GM18519 (cell line): ENCODE measurements around the gene ELAPOR1.
"Not testable (repeated sequence)": the region's sequence is repeated elsewhere in the genome, so short reads cannot be mapped to it uniquely, and the experiment has no call there.

Source experiments
- ATAC-seq: cut with Tn5 transposase; IDR thresholded peaks from one replicate; pipeline ENCODE4 v1.9.1; 2021; ENCODE audit warnings: mild to moderate bottlenecking, moderate library complexity; ENCODE audit not compliant: unreplicated experiment, low FRiP score

Gene ELAPOR1

DNA sequence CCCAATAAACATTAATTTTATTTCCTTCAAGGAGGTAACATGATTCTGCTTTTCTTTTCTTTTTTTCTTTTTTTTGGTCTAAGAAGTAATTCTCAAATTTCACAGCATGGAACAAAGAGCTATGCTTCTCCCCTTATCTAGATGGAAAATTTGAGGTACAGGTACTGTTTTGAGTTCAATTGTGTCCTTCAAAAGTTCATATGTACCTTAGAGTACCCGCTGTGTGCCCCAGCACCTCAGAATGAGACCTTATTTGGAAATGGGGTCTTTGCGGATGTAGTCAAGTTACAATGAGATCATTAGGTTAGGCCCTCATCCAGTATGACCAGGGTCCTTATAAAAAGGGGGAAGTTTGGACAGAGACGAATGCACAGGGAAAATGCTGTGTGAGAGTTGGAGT is 22.0 kb downstream of the ELAPOR1 start:
- ATAC-seq = no peak

DNA sequence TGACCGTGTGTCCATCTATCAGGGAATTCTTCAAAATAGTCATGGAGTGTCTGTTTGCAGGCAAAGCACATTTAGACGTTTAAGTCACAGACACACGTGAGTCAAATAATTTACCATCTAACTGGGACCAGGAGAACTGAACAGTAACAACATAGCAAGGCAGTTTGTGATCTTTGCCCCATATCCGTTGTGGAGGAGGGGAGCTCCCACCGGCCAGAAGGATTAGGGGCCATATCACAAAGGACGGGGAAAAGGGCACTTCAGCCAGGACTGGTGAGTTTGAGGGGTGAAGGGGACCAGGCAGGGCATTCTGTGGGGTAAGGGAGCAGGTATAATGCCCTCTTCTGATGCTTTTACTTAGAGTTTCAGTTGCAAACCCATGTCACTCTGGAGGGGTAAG is 22.9 kb downstream of the ELAPOR1 start:
- no peak for ATAC-seq

DNA sequence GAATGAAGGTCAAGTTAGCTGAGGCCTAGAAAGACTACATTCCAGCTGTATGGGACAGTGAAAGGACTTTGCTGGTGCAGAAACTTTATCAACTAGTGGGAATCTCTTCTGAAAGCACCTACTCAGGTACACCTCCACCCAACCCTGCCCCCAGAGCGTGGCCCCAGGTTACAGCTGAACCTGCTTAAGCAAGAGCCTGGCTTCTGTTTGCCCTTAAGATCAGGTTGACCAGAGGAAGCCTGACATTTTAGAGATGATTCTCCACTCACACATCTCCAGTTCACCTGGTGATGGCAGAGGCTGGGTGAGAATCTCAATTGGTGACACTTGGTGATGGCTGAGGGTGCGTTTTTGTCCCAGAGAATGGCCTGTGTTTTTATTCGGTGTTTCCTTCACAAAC is 24.0 kb downstream of the ELAPOR1 start:
- ATAC-seq = no peak

DNA sequence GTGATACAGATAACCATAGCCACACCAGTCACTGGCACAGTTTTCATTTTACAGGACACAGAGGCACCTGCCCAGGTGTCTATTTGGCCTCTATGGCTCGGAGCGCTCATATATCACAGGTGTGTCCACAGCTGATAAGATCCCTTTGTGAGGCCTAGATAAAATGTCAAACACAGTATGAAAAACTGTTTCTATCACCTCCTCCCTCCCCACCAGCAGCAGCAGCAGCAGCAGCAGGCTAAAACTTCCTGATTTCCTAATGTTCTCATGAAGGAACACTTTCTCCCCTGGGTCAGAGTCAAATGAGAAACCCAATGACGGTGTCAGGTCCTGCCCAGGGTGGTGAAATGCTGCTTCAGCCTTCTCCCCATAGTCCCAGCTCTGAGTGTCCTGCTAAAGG is 24.4 kb downstream of the ELAPOR1 start:
- no peak for ATAC-seq

DNA sequence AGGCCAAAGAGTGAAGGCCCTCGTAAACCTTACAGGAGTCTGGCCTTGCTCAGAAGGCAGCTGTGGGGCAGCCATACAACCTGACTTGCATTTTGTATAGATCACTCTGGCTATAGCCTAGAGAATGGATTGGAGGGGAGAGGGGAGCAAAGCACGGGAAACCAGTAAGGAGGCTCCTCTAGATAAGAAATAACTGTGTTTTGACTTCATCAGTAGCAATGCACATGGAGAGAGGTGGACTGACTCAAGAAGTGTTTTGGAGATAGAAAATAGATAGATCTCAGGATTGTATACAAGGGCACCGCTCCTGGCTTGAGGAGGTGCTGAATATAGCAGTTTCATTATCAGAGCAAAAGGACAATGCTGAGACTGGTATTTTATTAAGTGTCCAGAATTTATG is 26.5 kb downstream of the ELAPOR1 start:
- no peak for ATAC-seq

DNA sequence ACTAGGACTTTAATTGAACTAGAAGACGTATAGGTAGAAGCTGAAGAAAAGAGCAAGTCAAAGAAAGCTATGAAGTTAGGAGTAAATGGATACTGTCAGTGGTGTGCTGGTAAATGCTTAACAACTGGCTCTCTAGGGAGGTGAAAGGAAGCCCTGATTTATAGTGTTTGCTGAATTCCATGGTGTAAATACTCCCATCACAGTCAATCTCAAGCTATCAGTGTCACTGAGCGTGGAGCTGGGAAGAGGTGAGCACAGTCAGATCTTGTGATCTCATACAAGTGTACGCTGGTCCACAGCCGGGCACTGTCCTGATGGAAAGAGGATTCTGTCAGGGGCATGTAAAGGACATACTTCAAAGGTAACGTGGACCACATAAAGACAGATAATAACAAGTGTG is 28.3 kb downstream of the ELAPOR1 start:
- ATAC-seq = no peak

DNA sequence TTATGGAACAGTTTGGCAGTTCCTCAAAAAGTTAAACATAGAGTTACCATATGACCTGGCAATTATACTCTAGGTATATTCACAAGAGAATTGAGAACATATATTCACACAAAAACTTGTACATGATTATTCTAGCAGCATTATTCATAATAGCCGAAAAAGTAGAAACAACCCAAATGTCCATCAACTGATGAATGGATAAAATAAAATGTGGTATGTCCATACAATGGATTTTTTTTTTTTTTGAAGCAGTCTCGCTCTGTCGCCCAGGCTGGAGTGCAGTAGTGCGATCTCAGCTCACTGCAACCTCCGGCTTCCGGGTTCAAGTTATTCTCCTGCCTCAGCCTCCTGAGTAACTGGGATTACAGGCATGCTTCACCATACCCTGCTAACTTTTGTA is 28.8 kb downstream of the ELAPOR1 start:
- not testable (repeated sequence) for ATAC-seq

DNA sequence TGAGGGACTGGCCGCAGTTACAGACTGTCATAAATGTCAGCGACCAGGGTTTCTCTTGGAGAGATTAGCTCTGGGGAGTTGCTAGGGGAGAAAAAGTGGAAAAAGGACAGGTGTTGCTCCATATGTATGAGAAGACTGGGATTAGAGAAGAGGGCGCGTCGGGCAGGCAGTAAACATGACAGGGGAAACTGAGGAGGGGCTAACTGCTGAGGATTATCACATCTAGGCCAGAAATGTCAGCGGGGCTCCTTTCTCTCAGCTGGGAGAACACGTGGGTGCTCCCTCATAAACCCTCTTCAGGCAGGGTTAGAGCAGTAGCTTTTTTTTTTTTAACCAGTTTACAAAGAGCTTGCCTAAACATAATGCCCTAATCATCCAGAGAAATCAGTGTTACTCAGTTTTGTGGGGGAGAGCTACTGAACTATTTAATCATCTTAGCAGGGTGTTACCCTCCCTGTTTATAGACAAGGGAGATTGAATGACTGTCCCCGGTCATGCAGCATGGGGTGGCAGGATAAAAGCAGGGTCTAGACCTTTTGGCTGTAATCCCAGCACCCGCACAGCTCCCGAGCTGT is 35.2 kb downstream of the ELAPOR1 start:
- ATAC-seq = no peak

DNA sequence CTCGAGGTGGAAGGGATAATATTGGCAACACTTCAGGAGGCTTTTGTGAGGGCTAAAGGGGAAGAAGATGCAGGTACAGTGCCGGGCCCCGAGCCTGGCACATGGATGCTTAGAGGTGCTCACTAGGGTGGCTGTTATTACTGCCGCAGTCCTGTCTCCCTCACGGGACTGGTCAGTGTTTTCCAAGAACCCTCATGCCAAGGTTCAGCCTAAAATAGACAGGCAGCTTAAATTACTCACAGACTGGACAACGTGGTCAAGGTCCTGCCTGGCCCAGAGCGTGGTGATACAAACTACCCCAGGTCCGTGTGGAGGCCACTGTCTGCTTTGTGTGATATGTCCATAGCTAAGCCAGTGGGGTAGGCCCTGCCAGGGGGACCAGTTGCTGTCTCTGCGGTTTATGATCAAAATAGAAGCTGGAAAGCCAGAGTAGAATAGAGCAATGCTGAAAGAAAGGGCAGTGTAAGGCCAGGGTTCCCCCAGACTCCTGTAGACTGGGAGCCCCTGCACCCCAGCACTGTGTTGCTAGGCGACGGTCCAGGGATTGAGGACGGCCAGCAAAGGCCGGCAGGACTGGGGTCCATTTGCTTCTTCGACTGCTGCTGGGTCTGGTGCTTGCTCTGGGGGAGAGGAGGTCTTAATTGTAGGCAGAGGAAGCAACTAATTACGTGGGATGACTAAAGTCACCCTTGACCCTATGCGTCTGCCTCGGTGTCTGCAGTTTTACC is 36.1 kb downstream of the ELAPOR1 start:
- ATAC-seq = no peak

DNA sequence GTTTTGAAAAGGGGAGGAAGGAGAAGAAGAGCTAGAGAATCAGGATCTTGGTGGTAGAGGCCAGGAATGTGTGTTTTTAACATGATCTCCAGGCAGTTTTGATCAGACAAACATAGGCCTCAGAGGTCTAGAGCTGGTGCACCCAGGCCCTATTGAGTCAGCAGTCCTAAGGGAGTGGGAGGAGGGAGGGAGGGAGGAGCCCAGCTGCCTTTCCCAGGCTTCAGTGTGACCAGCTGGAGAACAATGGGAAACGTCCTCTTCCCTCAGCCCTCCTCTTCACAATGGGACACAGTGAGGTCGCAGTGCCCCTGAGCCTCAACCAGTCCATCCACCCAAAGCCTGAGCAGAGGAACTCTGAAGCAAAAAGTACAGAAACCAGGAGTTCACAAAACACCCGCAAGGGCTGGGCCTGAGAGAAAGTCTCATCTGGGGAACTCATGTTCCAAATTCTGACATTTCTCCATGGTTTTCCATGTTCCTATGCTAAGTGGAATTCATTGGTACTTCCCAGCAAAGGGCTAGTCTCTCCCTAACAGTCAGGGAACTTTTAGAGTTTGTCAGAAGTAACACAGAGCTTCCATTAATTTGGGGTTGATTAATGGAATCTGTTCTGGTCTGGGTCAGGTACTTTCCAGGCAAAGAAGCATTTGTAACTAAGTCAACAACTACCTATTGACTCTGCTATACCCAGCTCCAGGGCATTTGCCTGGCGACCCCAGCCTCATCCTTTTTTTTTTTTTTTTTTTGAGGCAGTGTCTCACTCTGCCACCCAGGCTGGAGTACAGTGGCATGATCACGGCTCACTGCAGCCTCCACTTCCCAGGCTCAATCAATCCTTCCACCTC is 37.5 kb downstream of the ELAPOR1 start:
- no peak for ATAC-seq

DNA sequence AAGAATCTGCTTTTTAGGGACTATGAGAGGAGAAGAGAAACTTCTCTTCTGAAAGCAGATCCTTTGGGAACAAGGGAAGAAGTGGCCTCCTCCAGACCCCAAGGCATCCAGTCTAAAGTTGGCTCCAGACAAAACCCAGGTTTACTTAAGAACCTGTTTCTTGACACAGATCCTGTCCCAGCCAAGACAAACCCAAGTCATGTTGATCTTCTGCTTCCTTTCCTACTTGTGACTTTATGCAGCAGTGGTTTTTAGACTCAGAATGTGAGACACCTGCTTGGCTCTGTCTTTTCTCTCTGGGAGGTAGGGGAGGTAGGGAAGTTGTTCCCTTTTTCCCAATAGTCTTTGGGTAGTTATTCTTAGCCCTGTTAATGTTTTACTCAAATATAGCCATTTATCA is 38.3 kb downstream of the ELAPOR1 start:
- no peak for ATAC-seq

DNA sequence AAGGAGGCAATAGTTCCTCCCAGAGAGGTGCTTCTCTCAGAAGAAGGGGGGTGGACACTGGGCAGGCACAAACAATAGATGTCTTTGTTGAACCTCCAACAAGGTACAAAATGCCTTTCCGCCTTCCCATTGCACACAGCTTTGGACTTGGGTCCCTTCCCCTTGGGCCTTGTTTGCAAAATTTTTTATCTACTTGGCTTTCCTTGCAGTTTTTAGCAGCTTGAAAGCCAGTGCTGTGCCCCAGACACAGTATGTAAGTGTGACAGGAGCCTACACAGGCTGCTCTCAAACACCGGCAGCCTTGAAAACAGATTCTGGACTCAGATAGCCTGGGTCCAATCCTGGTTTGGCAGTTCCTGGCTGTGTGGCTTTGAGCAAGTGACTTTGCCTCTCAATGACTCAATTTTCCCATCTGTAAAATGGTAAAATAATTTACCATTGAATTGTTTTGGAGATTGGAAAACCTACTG is 43.0 kb downstream of the ELAPOR1 start:
- ATAC-seq = no peak

DNA sequence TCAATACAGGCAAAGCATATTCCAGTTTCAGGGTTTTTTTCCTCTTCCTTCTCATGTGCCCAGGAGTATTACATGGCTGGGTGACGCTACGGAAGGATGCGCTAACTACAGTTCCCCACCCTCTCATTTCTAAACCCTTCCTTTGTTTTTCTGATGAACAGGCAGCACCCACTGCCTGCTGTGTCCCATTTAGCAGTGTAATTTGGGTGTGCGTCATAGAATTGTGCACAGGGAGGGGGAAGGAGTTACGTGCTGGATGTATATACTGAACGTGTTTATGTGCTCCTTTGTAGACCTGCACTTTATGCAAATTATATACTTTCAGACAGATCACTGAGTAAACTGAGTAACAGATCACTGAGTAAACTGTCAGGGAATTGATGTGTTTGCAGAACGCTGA is 44.5 kb downstream of the ELAPOR1 start:
- ATAC-seq = no peak

DNA sequence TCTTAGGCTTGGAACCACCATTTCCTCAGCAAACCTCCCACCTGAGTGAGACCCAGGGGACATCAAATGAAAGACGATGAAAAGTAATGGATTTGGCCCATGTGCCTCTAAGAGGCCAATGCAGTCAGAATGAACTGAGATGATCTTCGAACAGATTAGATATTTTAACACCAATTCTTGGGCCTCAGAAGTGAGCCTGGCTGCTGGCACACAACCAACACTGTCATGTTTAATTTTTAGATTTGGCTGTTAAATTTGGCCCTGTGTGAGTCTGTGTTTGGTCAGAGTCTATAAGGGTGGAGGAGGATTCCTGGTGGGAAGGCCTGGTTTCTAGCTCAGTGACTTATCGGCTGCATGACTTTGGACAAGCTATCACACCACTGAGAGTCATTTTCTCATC is 45.4 kb downstream of the ELAPOR1 start:
- no peak for ATAC-seq

DNA sequence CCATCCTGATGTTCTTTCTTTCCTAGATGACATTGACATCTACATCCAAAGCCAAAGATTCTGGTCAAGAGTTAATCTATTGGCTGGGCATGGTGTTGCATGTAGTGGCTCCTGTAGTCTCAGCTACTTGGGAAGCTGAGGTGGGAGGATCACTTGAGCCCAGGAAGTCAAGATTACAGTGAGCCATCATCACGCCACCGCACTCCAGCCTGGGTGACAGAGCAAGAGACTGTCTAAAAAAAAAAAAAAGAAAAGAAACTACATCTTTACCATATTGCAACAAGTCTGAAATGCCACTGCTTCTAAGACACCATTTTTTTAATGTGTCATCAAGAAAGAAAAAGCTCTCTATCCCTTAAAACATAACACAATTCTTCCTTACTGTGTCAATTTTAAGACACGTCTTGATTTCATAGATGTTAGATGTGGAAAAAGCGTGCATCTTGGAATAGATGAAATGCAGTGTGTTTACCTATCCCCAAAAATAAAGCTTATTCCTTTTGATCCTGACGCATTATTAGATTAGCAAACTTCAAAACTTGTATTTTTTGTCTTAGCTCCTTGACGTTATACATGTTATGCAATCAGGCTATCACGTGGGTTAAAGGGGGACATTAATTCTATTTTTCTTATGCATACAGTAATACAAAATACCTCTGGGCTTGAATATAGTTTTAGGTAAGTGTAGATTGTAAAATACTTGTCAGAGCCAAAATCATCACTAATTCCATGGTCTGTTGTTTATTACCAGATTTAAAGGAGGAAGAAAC is 46.3 kb downstream of the ELAPOR1 start:
- no peak for ATAC-seq

DNA sequence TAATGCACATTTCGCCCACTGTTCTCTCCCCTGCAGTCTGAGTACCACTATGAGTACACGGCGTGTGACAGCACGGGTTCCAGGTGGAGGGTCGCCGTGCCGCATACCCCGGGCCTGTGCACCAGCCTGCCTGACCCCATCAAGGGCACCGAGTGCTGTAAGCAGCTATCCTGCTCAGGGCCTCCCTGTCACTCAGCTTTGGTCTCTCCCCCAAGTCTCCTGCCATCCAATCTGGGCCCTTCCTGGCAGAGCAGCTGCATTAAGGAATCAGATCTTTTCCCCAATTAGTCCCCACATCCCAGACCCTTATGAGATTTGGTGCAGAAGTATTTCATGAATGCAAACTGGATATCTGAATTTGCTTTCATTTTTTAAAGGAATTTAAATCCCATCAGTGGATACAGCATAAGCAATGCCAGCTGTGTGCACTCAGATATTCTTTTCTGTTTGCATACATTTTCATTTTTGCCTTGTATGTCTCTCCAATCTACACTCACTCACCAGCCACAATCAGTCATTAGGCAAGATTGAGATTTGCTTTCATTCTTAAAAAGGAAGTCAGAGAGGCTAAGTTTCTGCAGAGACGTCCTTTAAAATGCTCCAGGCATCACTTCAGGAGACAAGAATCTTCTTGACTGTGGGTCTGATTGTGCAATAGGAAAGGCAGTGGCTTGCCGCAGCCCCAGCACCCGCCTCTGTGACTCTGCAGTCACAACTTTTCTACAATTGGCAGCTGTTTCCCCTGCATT is 48.1 kb downstream of the ELAPOR1 start:
- ATAC-seq = peak; percentile 48

DNA sequence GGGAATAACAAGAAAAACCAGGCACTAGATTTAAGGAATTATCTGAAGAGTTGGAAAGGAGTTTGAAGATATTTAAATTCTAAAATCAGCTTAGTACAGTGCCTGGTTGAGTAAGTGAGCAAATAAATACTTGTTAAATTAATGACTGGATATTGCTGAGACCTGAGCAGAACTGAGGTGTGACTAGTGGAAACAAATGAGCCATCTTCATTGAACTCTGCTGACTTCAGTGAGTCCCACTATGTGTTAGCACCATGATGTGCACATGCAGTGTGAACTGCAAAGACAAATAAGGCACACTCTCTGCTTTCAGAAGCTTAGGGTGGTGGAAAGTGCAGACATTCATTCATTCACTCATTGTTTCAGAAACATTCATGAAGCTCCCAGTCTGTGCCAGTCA is 48.7 kb downstream of the ELAPOR1 start:
- no peak for ATAC-seq

DNA sequence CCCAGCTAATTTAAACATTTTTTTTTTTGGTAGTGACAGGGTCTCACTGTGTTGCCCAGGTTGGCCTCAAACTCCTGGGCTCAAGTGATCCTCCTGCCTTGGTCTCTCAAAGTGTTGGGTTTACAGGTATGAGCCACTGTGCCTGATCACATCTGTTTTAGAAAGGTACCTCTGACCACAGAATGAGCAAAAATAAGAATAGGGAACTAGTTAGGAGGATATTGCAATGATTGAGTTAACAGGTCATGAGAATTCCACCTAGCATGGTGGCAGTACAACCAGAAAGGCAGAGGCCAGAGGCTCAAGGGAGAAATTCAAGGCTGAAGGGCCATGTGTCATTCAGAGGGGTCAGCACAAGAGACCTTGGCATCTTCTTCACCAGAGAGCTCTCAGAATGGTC is 49.6 kb downstream of the ELAPOR1 start:
- ATAC-seq = no peak
